ENCODE measurements around the gene ASIC2.

DNA sequence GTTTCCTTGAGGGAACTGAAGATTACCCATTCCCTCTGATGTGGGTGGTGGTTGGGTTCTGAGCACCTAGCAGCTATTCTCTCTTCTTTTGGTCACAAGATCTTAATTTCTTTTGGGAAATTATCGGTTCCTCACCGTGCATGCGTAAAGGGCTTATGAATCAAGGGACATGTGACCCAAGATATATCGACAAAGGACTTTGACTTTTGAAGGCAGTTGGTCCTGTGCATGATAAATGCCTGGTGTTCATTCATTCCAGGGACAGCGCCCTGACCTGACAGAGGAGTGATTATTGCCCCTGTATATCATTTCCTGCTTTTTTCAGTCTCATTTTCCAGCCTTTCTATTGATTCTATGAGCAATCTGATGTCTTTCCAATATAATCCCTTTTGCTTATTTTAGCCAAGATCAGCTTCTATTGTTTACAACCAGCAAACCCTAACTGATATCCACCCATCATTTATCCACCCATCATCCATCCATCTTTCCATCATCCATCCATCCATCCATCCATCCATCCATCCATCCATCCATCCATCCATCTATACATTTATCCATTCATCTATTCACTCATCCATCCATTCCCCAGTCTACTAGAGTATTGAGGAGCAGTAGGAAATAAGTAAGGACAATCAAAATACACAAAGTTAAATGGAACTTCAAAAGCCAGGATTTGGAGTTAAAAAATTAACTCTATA lies 25.1 kb downstream of the ASIC2 start:
- TF ChIP-seq, protein P1, sequence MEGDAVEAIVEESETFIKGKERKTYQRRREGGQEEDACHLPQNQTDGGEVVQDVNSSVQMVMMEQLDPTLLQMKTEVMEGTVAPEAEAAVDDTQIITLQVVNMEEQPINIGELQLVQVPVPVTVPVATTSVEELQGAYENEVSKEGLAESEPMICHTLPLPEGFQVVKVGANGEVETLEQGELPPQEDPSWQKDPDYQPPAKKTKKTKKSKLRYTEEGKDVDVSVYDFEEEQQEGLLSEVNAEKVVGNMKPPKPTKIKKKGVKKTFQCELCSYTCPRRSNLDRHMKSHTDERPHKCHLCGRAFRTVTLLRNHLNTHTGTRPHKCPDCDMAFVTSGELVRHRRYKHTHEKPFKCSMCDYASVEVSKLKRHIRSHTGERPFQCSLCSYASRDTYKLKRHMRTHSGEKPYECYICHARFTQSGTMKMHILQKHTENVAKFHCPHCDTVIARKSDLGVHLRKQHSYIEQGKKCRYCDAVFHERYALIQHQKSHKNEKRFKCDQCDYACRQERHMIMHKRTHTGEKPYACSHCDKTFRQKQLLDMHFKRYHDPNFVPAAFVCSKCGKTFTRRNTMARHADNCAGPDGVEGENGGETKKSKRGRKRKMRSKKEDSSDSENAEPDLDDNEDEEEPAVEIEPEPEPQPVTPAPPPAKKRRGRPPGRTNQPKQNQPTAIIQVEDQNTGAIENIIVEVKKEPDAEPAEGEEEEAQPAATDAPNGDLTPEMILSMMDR (conservative IDR thresholded peaks at IDR 0.05), result no peak
- no peak for TF ChIP-seq EZH2 (IDR thresholded peaks at IDR 0.05; ENCODE audit: low read depth)
